HEK293T (cell line): ENCODE results near the gene TMEM259.

Source experiments
- NFRKB ChIP-seq: fragments of 450-650 bp; IDR thresholded peaks from 2 replicates; pipeline ENCODE4 v1.6.1; 2016; ENCODE audit warnings: mild to moderate bottlenecking, moderate library complexity
- SP1 ChIP-seq: fragments of 450-650 bp; IDR thresholded peaks from 2 replicates; pipeline ENCODE4 v1.6.1; 2017
- ZNF384 ChIP-seq: fragments of 450-650 bp; IDR thresholded peaks from 2 replicates; pipeline ENCODE4 v1.6.1; 2016

GRCh38 chr19:1060689-1061088 lies 39.8 kb upstream of the TMEM259 start:
- TF ChIP-seq ZNF384 (no peak), SP1 (no peak), NFRKB (no peak)
